Suprapubic skin (tissue), 4 donors: ENCODE results near the gene TGFBR3L. TPM values are rescaled to one million over a fixed set of nuclear protein-coding genes. Genes with fewer than 3 reads are reported as not detected.

Experiments
- DNase-seq, 2 donors: peaks; one replicate each; pipeline ENCODE4 v3.0.0-alpha.2; 2019; ENCODE audit warnings: low spot score in 2 of 2
- H3K27ac ChIP-seq: fragments of 200-600 bp; sonication (generic); one replicate; pipeline ENCODE4 v1.5.1; 2019
- H3K27me3 ChIP-seq: fragments of 200-600 bp; sonication (generic); one replicate; pipeline ENCODE4 v1.5.1; 2019
- H3K36me3 ChIP-seq: fragments of 200-600 bp; sonication (generic); one replicate; pipeline ENCODE4 v1.5.1; 2019
- H3K4me1 ChIP-seq: fragments of 200-600 bp; sonication (generic); one replicate; pipeline ENCODE4 v1.5.1; 2019
- H3K4me3 ChIP-seq: fragments of 200-600 bp; sonication (generic); one replicate; pipeline ENCODE4 v1.5.1; 2019; ENCODE audit warnings: mild to moderate bottlenecking
- H3K9me3 ChIP-seq: fragments of 200-600 bp; sonication (generic); one replicate; pipeline ENCODE4 v1.5.1; 2019
- CTCF ChIP-seq, 2 donors: fragments of 200-600 bp in 1 of 2; fragments of 450-650 bp in 1 of 2; sonication (generic) in 1 of 2; IDR thresholded peaks; one replicate each; pipeline ENCODE4 v1.5.1; 2016 to 2019; ENCODE audit warnings: antibody characterized with exemption in 2 of 2, mild to moderate bottlenecking in 1 of 2, moderate library complexity in 1 of 2
- EP300 ChIP-seq: sonication (generic); formaldehyde crosslinking; IDR thresholded peaks from one replicate; pipeline ENCODE4 v1.6.1; 2017; ENCODE audit warnings: antibody characterized with exemption
- POLR2A ChIP-seq, 2 donors: fragments of 450-650 bp; IDR thresholded peaks; one replicate each; pipeline ENCODE4 v1.6.1; 2017; ENCODE audit warnings: antibody characterized with exemption in 2 of 2, mild to moderate bottlenecking in 2 of 2, moderate library complexity in 2 of 2
- POLR2AphosphoS5 ChIP-seq, 3 donors: sonication (generic); formaldehyde crosslinking; IDR thresholded peaks; one replicate each; pipeline ENCODE4 v1.6.1; 2017; ENCODE audit warnings: antibody characterized with exemption in 3 of 3
- WGBS: methylation state at CpG from one replicate; pipeline ENCODE4 v1.1.5; 2018; 5-methylcytosine and 5-hydroxymethylcytosine counted together
- total RNA-seq, 4 donors: library from RNA; depleted of rRNA; stranded (reverse); fragments of >200 nt; gene quantifications; one replicate each; pipeline ENCODE4 v1.1.0, GENCODE V29; 2016

TGFBR3L gene
- total RNA-seq, 4 donors from 2014 or later, result not detected

GRCh38 chr19:7897292-7897691 is 17.3 kb upstream of the TGFBR3L start:
- no peak overlapping the region for H3K4me3 ChIP-seq
- H3K9me3 ChIP-seq, result no peaks in the 10 kb centered on the region
- H3K4me1 ChIP-seq, result peaks cover 42% of the 10 kb centered on the region
- 53% methylated on average over 11 of the region's 11 CpGs for WGBS
- H3K36me3 ChIP-seq, result peaks cover 9% of the 10 kb centered on the region
- TF ChIP-seq EP300, result no peak
- DNase-seq, result no peak
- no peaks in the 10 kb centered on the region for H3K27me3 ChIP-seq
- H3K27ac ChIP-seq, result peak overlapping the region; percentile 11

GRCh38 chr19:7898967-7899366 is 15.7 kb upstream of the TGFBR3L start:
- Histone ChIP-seq H3K9me3 (no peaks in the 10 kb centered on the region), H3K4me1 (peaks cover 52% of the 10 kb centered on the region), H3K27me3 (no peaks in the 10 kb centered on the region), H3K27ac (no peak overlapping the region), H3K36me3 (peaks cover 9% of the 10 kb centered on the region), H3K4me3 (no peak overlapping the region)
- no peak for TF ChIP-seq EP300
- no peak for TF ChIP-seq POLR2AphosphoS5 (IDR thresholded peaks at IDR 0.05)
- TF ChIP-seq CTCF (IDR thresholded peaks at IDR 0.05), result no peak
- TF ChIP-seq POLR2A (IDR thresholded peaks at IDR 0.05), result no peak
- DNase-seq, result no peak
- WGBS, result 96% methylated on average over 16 of the region's 16 CpGs

GRCh38 chr19:7899751-7900378 is 14.8 kb upstream of the TGFBR3L start:
- DNase-seq, result peak in 1 of 2 donors; percentile 69
- H3K27me3 ChIP-seq, result no peaks in the 10 kb centered on the region
- no peaks in the 10 kb centered on the region for H3K9me3 ChIP-seq
- H3K36me3 ChIP-seq, result peaks cover 9% of the 10 kb centered on the region
- 96% methylated on average over 13 of the region's 34 CpGs for WGBS
- TF ChIP-seq POLR2AphosphoS5 (IDR thresholded peaks at IDR 0.05) (no peak), EP300 (no peak), POLR2A (IDR thresholded peaks at IDR 0.05) (no peak), CTCF (IDR thresholded peaks at IDR 0.05) (no peak)
- H3K4me3 ChIP-seq, result no peak overlapping the region
- peaks cover 51% of the 10 kb centered on the region for H3K4me1 ChIP-seq
- peak overlapping the region; percentile 90 for H3K27ac ChIP-seq

DNA sequence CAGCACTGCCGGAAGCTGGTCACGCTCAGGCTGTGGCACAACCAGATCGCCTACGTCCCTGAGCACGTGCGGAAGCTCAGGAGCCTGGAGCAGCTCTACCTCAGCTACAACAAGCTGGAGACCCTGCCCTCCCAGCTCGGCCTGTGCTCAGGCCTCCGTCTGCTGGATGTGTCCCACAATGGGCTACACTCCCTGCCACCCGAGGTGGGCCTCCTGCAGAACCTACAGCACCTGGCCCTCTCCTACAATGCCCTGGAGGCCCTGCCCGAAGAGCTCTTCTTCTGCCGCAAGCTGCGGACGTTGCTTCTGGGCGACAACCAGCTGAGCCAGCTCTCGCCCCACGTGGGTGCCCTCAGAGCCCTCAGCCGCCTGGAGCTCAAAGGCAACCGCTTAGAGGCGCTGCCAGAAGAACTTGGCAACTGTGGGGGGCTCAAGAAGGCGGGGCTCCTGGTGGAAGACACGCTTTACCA is 14.2 kb upstream of the TGFBR3L start:
- Histone ChIP-seq H3K27me3 (no peaks in the 10 kb centered on the region), H3K27ac (peak overlapping the region; percentile 90), H3K9me3 (no peaks in the 10 kb centered on the region), H3K4me1 (peaks cover 51% of the 10 kb centered on the region), H3K36me3 (peaks cover 9% of the 10 kb centered on the region), H3K4me3 (no peak overlapping the region)
- peak in 1 of 2 donors; percentile 64 for DNase-seq
- TF ChIP-seq EP300 (no peak), POLR2AphosphoS5 (IDR thresholded peaks at IDR 0.05) (no peak), CTCF (IDR thresholded peaks at IDR 0.05) (no peak), POLR2A (IDR thresholded peaks at IDR 0.05) (no peak)
- 47% methylated on average over 15 of the region's 21 CpGs for WGBS

DNA sequence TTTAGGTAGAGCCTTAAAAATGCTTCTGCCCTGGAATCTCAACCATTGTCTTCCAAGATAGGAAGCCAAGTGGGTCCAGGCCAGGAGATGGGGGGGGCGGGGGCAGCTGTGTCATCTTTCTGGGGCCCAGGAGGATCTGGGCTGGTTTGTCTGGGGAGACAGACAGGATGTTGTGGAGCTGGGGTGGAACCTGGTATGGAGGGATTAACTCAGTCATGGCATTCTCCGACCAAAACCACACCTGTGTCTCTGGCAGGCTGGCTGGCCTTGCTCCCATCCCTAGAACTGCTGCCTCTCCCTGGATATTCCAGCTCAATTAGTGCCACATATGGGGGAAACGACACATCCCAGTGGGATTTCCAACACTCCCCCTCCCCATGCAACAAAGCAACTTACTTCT is 13.7 kb upstream of the TGFBR3L start:
- Histone ChIP-seq H3K27ac (peak overlapping the region; percentile 90), H3K27me3 (no peaks in the 10 kb centered on the region), H3K36me3 (peaks cover 9% of the 10 kb centered on the region), H3K4me1 (peaks cover 54% of the 10 kb centered on the region), H3K4me3 (no peak overlapping the region), H3K9me3 (no peaks in the 10 kb centered on the region)
- TF ChIP-seq EP300 (no peak), POLR2A (IDR thresholded peaks at IDR 0.05) (no peak), POLR2AphosphoS5 (IDR thresholded peaks at IDR 0.05) (no peak), CTCF (IDR thresholded peaks at IDR 0.05) (no peak)
- DNase-seq, result peak in 1 of 2 donors; percentile 63
- 71% methylated on average over 3 of the region's 3 CpGs for WGBS

GRCh38 chr19:7901337-7901736 is 13.3 kb upstream of the TGFBR3L start:
- Histone ChIP-seq H3K27me3 (no peaks in the 10 kb centered on the region), H3K27ac (peak overlapping the region; percentile 90), H3K4me1 (peaks cover 58% of the 10 kb centered on the region), H3K36me3 (peaks cover 13% of the 10 kb centered on the region), H3K9me3 (no peaks in the 10 kb centered on the region), H3K4me3 (no peak overlapping the region)
- peak in 1 of 2 donors; percentile 69 for DNase-seq
- TF ChIP-seq POLR2A (IDR thresholded peaks at IDR 0.05), result no peak
- TF ChIP-seq EP300, result no peak
- no peak for TF ChIP-seq POLR2AphosphoS5 (IDR thresholded peaks at IDR 0.05)
- TF ChIP-seq CTCF (IDR thresholded peaks at IDR 0.05), result no peak
- 54% methylated on average over 7 of the region's 7 CpGs for WGBS
